HEK293T (cell line): ENCODE measurements around the gene TLE5.
"Not testable (repeated sequence)": the region's sequence is repeated elsewhere in the genome, so short reads cannot be mapped to it uniquely, and the experiment has no call there.

ENCODE experiments used
- CTCF ChIA-PET: fragments of 350-600 bp; formaldehyde crosslinking; extraction: SDS; loops from one replicate; lab custom pipeline; 2021; ENCODE audit warnings: antibody characterized with exemption, inconsistent platforms; lab: Yijun Ruan, JAX
- POLR2A ChIA-PET: fragments of 350-600 bp; formaldehyde crosslinking; extraction: SDS; loops from one replicate; lab custom pipeline; 2020; ENCODE audit warnings: antibody characterized with exemption, inconsistent platforms; lab: Yijun Ruan, JAX
- DNase-seq: peaks from one replicate; pipeline ENCODE4 v3.0.0; 2012; ENCODE audit warnings: mixed read lengths; ENCODE audit errors: extremely low spot score
- ARNT ChIP-seq: fragments of 450-650 bp; IDR thresholded peaks from 2 replicates; pipeline ENCODE4 v1.6.1; 2017; ENCODE audit warnings: mild to moderate bottlenecking
- BHLHE40 ChIP-seq: fragments of 450-650 bp; IDR thresholded peaks from 2 replicates; pipeline ENCODE4 v1.6.1; 2016; ENCODE audit warnings: mild to moderate bottlenecking, moderate library complexity, borderline replicate concordance
- CTBP1 ChIP-seq: fragments of 450-650 bp; IDR thresholded peaks from 2 replicates; pipeline ENCODE4 v1.6.1; 2016; ENCODE audit warnings: borderline replicate concordance
- ELF4 ChIP-seq: fragments of 450-650 bp; IDR thresholded peaks from 2 replicates; pipeline ENCODE4 v1.6.1; 2017; ENCODE audit warnings: antibody characterized with exemption
- FOXA1 ChIP-seq: fragments of 450-650 bp; IDR thresholded peaks from 2 replicates; pipeline ENCODE4 v1.6.1; 2016; ENCODE audit warnings: mild to moderate bottlenecking
- FOXK2 ChIP-seq: fragments of 450-650 bp; IDR thresholded peaks from 2 replicates; pipeline ENCODE4 v1.6.1; 2016; ENCODE audit warnings: mild to moderate bottlenecking
- FOXM1 ChIP-seq: fragments of 450-650 bp; IDR thresholded peaks from 2 replicates; pipeline ENCODE4 v1.6.1; 2017; ENCODE audit warnings: mild to moderate bottlenecking, borderline replicate concordance
- HDGF ChIP-seq: fragments of 450-650 bp; IDR thresholded peaks from 2 replicates; pipeline ENCODE4 v1.6.1; 2017; ENCODE audit warnings: antibody characterized with exemption, borderline replicate concordance
- L3MBTL2 ChIP-seq: fragments of 450-650 bp; conservative IDR thresholded peaks from 2 replicates; pipeline ENCODE4 v1.6.1; 2016; ENCODE audit warnings: mild to moderate bottlenecking
- LEF1 ChIP-seq: fragments of 450-650 bp; IDR thresholded peaks from 2 replicates; pipeline ENCODE4 v1.6.1; 2017; ENCODE audit warnings: mild to moderate bottlenecking, borderline replicate concordance
- NFRKB ChIP-seq: fragments of 450-650 bp; IDR thresholded peaks from 2 replicates; pipeline ENCODE4 v1.6.1; 2016; ENCODE audit warnings: mild to moderate bottlenecking, moderate library complexity
- SP1 ChIP-seq: fragments of 450-650 bp; IDR thresholded peaks from 2 replicates; pipeline ENCODE4 v1.6.1; 2017
- SUZ12 ChIP-seq: fragments of 450-650 bp; IDR thresholded peaks from 2 replicates; pipeline ENCODE4 v1.6.1; 2016; ENCODE audit warnings: mild to moderate bottlenecking
- TARDBP ChIP-seq: fragments of 450-650 bp; IDR thresholded peaks from 2 replicates; pipeline ENCODE4 v1.6.1; 2016
- ZNF384 ChIP-seq: fragments of 450-650 bp; IDR thresholded peaks from 2 replicates; pipeline ENCODE4 v1.6.1; 2016
- TF ChIP-seq, protein P1 (sequence below): fragments of 450-650 bp; IDR thresholded peaks from 2 replicates; pipeline ENCODE4 v1.6.1; 2016

Gene TLE5

DNA sequence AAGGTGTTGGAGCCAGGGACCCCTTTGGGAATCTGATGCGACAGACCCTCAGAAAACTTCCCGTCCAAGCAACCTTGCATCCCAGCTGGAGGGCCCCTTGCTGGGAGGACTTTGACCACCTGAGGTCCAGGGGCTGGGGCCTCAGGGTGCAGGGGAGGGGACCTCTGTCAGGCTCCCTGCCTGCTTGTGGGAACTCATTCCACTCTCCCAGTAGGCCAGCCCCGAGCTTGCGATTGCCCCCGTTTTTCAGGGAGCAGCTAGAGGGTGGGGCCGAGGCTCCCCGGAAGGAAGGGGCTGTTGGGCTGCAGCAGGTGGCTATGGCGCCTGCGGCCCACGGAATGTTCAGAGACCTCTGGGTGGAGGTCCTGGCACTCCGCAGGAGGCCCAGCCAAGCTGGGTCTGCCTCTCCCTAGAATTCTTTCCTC lies 34.6 kb upstream of the TLE5 start:
- POLR2A ChIA-PET: no interaction called here
- TF ChIP-seq LEF1: no peak
- no peak for TF ChIP-seq BHLHE40
- TF ChIP-seq FOXA1: no peak
- TF ChIP-seq ARNT: no peak
- no peak for TF ChIP-seq HDGF
- no peak for TF ChIP-seq FOXM1
- TF ChIP-seq, protein P1, sequence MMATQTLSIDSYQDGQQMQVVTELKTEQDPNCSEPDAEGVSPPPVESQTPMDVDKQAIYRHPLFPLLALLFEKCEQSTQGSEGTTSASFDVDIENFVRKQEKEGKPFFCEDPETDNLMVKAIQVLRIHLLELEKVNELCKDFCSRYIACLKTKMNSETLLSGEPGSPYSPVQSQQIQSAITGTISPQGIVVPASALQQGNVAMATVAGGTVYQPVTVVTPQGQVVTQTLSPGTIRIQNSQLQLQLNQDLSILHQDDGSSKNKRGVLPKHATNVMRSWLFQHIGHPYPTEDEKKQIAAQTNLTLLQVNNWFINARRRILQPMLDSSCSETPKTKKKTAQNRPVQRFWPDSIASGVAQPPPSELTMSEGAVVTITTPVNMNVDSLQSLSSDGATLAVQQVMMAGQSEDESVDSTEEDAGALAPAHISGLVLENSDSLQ: no peak
- TF ChIP-seq TARDBP: no peak
- TF ChIP-seq SP1: no peak
- no peak for TF ChIP-seq ZNF384
- TF ChIP-seq NFRKB: no peak
- TF ChIP-seq L3MBTL2: no peak
- no peak for TF ChIP-seq CTBP1
- no peak for TF ChIP-seq FOXK2
- no peak for TF ChIP-seq ELF4
- TF ChIP-seq SUZ12: no peak
- CTCF ChIA-PET: no interaction called here
- DNase-seq: no peak

DNA sequence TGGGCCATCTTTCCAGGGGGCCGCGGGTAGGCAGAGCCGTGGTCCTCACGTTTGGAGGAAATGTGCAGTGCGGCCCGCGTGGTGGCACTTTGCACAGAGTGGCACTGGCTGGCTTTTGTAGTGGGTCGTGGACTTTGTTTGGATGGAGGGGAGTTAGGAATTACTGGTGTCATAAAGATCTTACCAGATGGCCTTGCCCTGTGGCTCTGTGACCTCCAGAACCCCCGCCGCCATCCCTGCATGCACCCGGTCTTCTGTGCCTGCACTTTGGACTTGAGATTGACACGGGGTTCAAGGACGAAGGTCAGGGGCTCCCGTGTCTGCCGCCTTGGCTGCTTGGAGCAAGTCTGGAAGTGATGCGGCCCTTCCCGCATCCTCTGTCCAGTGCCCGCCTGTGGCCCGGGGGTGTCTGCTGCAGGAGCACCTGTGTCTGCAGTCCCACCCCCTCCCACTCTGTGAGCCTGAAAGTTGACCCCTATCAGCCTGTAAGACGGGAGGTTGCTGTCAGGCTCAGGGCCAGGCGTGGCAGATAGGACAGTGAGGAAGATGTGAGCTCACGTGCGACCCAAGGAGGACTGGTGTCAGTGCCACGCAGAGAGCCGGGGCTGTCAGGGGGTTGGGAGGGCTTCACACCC lies 34.1 kb upstream of the TLE5 start:
- no peak for DNase-seq
- ChIA-PET CTCF (interaction anchor here (1.7 kb wide), 1 partner anchor 21 kb away, joined by 4 read pairs; no protein-coding TSS in a partner anchor), POLR2A (interaction anchor here (1.0 kb wide), 1 partner anchor 8 kb away, joined by 5 read pairs; no protein-coding TSS in a partner anchor)
- TF ChIP-seq BHLHE40: no peak

DNA sequence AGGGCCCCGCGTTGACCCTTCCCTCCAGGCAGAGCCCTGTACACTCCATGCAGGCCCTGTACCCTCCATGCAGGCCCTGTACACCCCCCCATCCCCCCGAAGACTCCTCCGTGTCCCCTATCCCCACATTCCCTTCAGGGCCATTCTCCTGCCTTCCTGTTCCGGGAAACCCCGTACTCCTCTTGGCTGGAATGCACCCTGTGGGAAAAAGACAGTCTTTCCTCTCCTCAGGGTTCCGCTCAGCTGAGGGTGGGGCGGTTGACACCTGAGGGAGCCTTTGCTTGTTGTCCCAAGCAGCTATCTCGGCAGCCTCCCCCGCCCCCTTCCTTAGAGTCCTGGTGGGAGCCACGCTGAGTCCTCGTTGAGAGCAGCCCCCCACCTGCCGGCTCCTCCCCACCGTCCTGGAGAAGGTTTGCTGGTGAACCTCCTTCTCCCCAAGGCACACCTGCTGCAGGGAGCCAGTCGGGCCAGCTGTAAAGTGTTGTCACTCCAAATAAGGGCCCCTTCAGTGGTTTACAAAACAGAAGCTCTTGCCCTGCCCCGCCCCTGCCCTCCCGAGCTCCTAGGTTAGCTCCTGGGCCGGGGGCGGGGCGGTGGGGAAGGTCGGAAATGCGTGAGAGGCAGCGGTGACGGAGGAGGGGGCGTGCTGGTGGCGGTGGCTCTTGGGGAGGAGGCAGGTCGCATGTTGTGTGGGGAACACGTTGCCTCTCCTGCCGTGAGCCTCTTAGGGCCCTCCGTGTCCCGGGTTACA lies 33.3 kb upstream of the TLE5 start:
- no peak for TF ChIP-seq ARNT
- no peak for TF ChIP-seq BHLHE40
- TF ChIP-seq FOXK2: no peak
- TF ChIP-seq FOXA1: no peak
- no peak for TF ChIP-seq SUZ12
- TF ChIP-seq L3MBTL2: no peak
- TF ChIP-seq LEF1: no peak
- CTCF ChIA-PET: interaction anchor here (0.8 to 1.7 kb wide), 2 partner anchors 13 to 20 kb away, joined by 4 read pairs; no protein-coding TSS in a partner anchor
- POLR2A ChIA-PET: interaction anchor here (1.0 to 1.1 kb wide), 2 partner anchors 8 to 59 kb away, joined by 3 to 5 read pairs; no protein-coding TSS in a partner anchor
- peak; percentile 23 for DNase-seq

DNA sequence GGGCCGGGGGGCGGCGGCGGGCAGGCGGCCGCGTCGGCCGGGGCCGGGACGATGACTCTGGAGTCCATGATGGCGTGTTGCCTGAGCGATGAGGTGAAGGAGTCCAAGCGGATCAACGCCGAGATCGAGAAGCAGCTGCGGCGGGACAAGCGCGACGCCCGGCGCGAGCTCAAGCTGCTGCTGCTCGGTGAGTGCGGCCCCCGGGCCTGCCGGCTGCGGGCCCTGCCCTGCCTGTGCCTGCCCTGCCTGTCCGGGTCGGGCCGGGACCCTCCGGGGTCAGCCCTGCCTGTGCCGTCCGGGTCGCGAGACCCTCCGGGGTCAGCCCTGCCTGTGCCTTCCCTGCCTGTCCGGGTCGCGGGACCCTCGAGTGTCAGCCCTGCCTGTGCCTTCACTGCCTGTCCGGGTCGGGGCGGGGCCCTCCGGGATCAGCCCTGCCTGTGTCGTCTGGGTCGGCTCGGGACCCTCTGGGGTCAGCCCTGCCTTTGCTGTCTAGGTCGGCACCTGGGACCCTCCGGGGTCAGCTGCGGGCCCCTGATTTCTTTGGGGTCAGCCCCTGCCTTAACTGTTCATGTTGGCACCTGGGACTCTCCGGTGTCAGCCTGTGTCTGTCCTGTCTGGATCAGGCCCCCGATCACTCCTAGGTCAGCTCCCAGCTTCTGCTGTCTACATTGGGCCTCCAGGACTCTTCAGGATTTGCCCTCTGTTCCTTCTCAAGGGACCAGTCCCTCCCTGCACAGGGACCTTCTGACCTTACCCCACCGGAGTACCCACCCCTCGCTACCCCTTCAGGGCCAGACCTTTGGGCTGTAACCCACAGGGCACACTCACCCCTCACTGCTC lies 32.5 kb upstream of the TLE5 start:
- ChIA-PET POLR2A (interaction anchor here (1.1 kb wide), 1 partner anchor 59 kb away, joined by 3 read pairs; no protein-coding TSS in a partner anchor), CTCF (interaction anchor here (0.8 to 1.7 kb wide), 2 partner anchors 14 to 19 kb away, joined by 4 read pairs; no protein-coding TSS in a partner anchor)
- no peak for DNase-seq
- TF ChIP-seq LEF1: no peak
- TF ChIP-seq FOXA1: no peak
- TF ChIP-seq FOXK2: no peak
- TF ChIP-seq ELF4: no peak
- TF ChIP-seq FOXM1: no peak
- TF ChIP-seq SP1: no peak
- TF ChIP-seq ZNF384: no peak
- no peak for TF ChIP-seq BHLHE40
- no peak for TF ChIP-seq SUZ12
- no peak for TF ChIP-seq L3MBTL2
- TF ChIP-seq ARNT: no peak
- TF ChIP-seq NFRKB: no peak
- no peak for TF ChIP-seq CTBP1
- no peak for TF ChIP-seq HDGF

DNA sequence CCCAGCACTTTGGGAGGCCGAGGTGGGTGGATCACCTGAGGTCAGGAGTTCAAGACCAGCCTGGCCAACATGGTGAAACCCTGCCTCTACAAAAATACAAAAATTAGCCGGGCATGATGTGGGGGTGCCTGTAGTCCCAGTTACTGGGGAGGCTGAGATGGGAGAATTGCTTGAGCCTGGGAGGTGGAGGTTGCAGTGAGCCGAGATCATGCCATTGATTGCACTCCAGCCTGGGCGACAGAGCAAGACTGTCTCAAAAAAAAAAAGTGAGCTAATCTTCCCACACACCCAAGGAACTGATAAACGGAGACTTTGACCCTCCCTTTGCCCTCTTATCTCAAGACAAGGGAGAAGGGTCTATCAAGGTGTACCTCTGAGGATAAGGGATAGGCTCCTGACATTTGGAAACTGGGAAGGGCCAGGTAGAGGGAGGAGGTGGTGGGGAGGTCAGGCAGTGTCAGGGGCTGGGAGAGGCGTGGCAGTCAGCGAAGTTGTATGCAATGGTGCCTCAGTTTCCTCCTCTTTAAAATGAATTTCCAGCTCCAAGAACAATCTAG lies 27.1 kb upstream of the TLE5 start:
- POLR2A ChIA-PET, DNase-seq: not testable (repeated sequence)
- CTCF ChIA-PET: interaction anchor here (1.0 kb wide), 1 partner anchor 14 kb away, joined by 3 read pairs; no protein-coding TSS in a partner anchor

DNA sequence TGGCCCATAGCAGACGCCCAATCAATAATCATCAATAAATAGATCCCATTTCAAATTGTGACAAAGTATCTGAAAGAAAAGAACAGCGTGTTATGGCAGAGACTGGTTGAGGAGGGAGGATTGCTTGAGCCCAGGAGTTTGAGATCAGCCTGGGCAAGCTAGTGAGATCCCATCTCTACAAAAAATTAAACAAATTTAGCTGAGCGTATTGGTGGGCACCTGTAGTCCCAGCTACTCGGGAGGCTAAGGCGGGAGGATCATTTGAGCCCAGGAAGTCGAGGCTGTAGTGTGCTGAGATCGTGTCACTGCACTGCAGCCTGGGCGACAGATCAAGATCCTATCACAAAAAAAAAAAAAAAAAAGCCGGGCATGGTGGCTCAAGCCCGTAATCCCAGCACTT lies 25.5 kb upstream of the TLE5 start:
- POLR2A ChIA-PET: no interaction called here
- TF ChIP-seq, protein P1: no peak
- TF ChIP-seq BHLHE40 (no peak), LEF1 (no peak), ARNT (no peak), FOXK2 (no peak), SP1 (no peak), SUZ12 (no peak), TARDBP (no peak), FOXA1 (no peak), ELF4 (no peak), FOXM1 (no peak), HDGF (no peak), L3MBTL2 (no peak), ZNF384 (no peak), CTBP1 (no peak)
- no peak for DNase-seq
- CTCF ChIA-PET: interaction anchor here (0.7 kb wide), 1 partner anchor 12 kb away, joined by 3 read pairs; no protein-coding TSS in a partner anchor
